IMR-90 (cell line): Measurements from ENCODE around the gene STEEP1. TPM values are rescaled to one million over a fixed set of nuclear protein-coding genes. Genes with fewer than 3 reads are reported as not detected.

Experiments
- ATAC-seq: fragments of 200-7000 bp; cut with Tn5 transposase; 2 replicates; pipeline ENCODE4 v1.9.1; 2020; ENCODE audit warnings: low read depth, mild to moderate bottlenecking, moderate library complexity
- BruUV-seq: library from RNA; stranded (reverse); fragments of 400-500 nt; replicated peaks from 2 replicates; lab custom pipeline; 2021; lab: Mats Ljungman, UMichigan
- CTCF ChIA-PET: fragments of 300-600 bp; formaldehyde crosslinking; extraction: SDS; loops from one replicate; lab custom pipeline; 2021; ENCODE audit warnings: antibody characterized with exemption; lab: Yijun Ruan, JAX
- POLR2A ChIA-PET: fragments of 300-600 bp; sonication (Branson Sonifier 250); formaldehyde crosslinking; loops from one replicate; lab custom pipeline; 2022; ENCODE audit warnings: antibody characterized with exemption; ENCODE audit not compliant: unreplicated experiment; lab: Charles Lee
- DNase-seq: peaks from one replicate; pipeline ENCODE4 v3.0.0; 2013
- H2AFZ ChIP-seq: replicated peaks from 2 replicates; pipeline ENCODE3; 2013; ENCODE audit warnings: low read length, mild to moderate bottlenecking; ENCODE audit not compliant: poor library complexity
- H2AK5ac ChIP-seq: 2 replicates; pipeline ENCODE4 v1.6.1; 2013; ENCODE audit warnings: low read depth, low read length, inconsistent platforms
- H2AK9ac ChIP-seq: replicated peaks from 2 replicates; pipeline ENCODE3; 2013; ENCODE audit warnings: mild to moderate bottlenecking, low read depth, low read length, moderate library complexity; ENCODE audit not compliant: poor library complexity
- H2BK120ac ChIP-seq: 2 replicates; pipeline ENCODE4 v1.6.1; 2013; ENCODE audit warnings: low read depth, low read length, inconsistent platforms
- H2BK15ac ChIP-seq: 3 replicates; pipeline ENCODE4 v1.6.1; 2013; ENCODE audit warnings: low read depth, low read length, inconsistent platforms
- H2BK20ac ChIP-seq: 2 replicates; pipeline ENCODE4 v1.6.1; 2013; ENCODE audit warnings: low read depth, mild to moderate bottlenecking, inconsistent platforms, low read length, moderate library complexity
- H2BK5ac ChIP-seq: 2 replicates; pipeline ENCODE4 v1.6.1; 2013; ENCODE audit warnings: mild to moderate bottlenecking, low read depth, low read length, inconsistent platforms; ENCODE audit not compliant: poor library complexity, severe bottlenecking
- H3K14ac ChIP-seq: replicated peaks from 2 replicates; pipeline ENCODE4 v1.6.1; 2013; ENCODE audit warnings: low read depth, low read length, inconsistent platforms
- H3K18ac ChIP-seq: 2 replicates; pipeline ENCODE4 v1.6.1; 2013; ENCODE audit warnings: low read depth, low read length, control low read depth
- H3K23ac ChIP-seq: 2 replicates; pipeline ENCODE4 v1.6.1; 2013; ENCODE audit warnings: low read depth, low read length, inconsistent platforms
- H3K27ac ChIP-seq: 2 replicates; pipeline ENCODE4 v1.5.1; 2013; ENCODE audit warnings: mild to moderate bottlenecking, control low read depth, low read length; ENCODE audit not compliant: insufficient read depth
- H3K27me3 ChIP-seq: 2 replicates; pipeline ENCODE4 v1.6.1; 2013; ENCODE audit warnings: low read length; ENCODE audit not compliant: control insufficient read depth, insufficient read depth
- H3K36me3 ChIP-seq: 2 replicates; pipeline ENCODE4 v1.6.1; 2013; ENCODE audit warnings: low read length, mixed read lengths; ENCODE audit not compliant: control insufficient read depth, insufficient read depth
- H3K4ac ChIP-seq: 2 replicates; pipeline ENCODE4 v1.6.1; 2013; ENCODE audit warnings: low read depth, low read length, inconsistent platforms
- H3K4me1 ChIP-seq: 2 replicates; pipeline ENCODE4 v1.6.1; 2013; ENCODE audit warnings: low read length, mixed read lengths; ENCODE audit not compliant: control insufficient read depth, insufficient read depth
- H3K4me2 ChIP-seq: 2 replicates; pipeline ENCODE4 v1.6.1; 2013; ENCODE audit warnings: low read depth, mild to moderate bottlenecking, control low read depth, low read length, moderate library complexity
- H3K4me3 ChIP-seq: 2 replicates; pipeline ENCODE4 v1.5.1; 2013; ENCODE audit warnings: low read depth, mild to moderate bottlenecking, control low read depth, low read length, moderate library complexity; ENCODE audit not compliant: insufficient read depth
- H3K56ac ChIP-seq: 2 replicates; pipeline ENCODE4 v1.6.1; 2013; ENCODE audit warnings: low read length, inconsistent platforms; ENCODE audit not compliant: insufficient read depth; ENCODE audit errors: extremely low read depth
- H3K79me1 ChIP-seq, 2 experiments: 2 replicates each; pipeline ENCODE4 v1.6.1; 2013; ENCODE audit warnings: low read length in 2 of 2, inconsistent platforms in 1 of 2, low read depth in 1 of 2
- H3K9ac ChIP-seq: 2 replicates; pipeline ENCODE4 v1.6.1; 2013; ENCODE audit warnings: low read depth, low read length, control low read depth
- H3K9me1 ChIP-seq: 2 replicates; pipeline ENCODE4 v1.6.1; 2013; ENCODE audit warnings: low read length, inconsistent platforms; ENCODE audit not compliant: insufficient read depth
- H3K9me3 ChIP-seq: 2 replicates; pipeline ENCODE4 v1.6.1; 2013; ENCODE audit warnings: low read length; ENCODE audit not compliant: control insufficient read depth, insufficient read depth
- H4K20me1 ChIP-seq: 2 replicates; pipeline ENCODE4 v1.6.1; 2013; ENCODE audit warnings: low read length, inconsistent platforms; ENCODE audit not compliant: insufficient read depth
- H4K5ac ChIP-seq: 2 replicates; pipeline ENCODE4 v1.6.1; 2013; ENCODE audit warnings: mild to moderate bottlenecking, low read depth, low read length, control low read depth
- H4K8ac ChIP-seq, 2 experiments: 2 replicates each; pipeline ENCODE4 v1.6.1; 2013; ENCODE audit warnings: low read depth in 2 of 2, low read length in 2 of 2, control low read depth in 1 of 2, inconsistent platforms in 1 of 2
- H4K91ac ChIP-seq: 2 replicates; pipeline ENCODE4 v1.6.1; 2013; ENCODE audit warnings: low read depth, low read length, inconsistent platforms; ENCODE audit not compliant: insufficient read depth
- BHLHE40 ChIP-seq: fragments of 150-350 bp; IDR thresholded peaks from 2 replicates; pipeline ENCODE4 v1.6.1; 2016; ENCODE audit warnings: mild to moderate bottlenecking, low read depth, low read length
- MXI1 ChIP-seq: IDR thresholded peaks from 2 replicates; pipeline ENCODE4 v1.6.1; 2012; ENCODE audit warnings: low read depth, mild to moderate bottlenecking, low read length, moderate library complexity, borderline replicate concordance
- NFE2L2 ChIP-seq: fragments of 150-350 bp; IDR thresholded peaks from 2 replicates; pipeline ENCODE4 v1.6.1; 2016; ENCODE audit warnings: low read depth, mild to moderate bottlenecking, low read length
- POLR2A ChIP-seq: IDR thresholded peaks from 2 replicates; pipeline ENCODE4 v1.6.1; 2012; ENCODE audit warnings: mild to moderate bottlenecking, low read depth, low read length
- RFX5 ChIP-seq: IDR thresholded peaks from 2 replicates; pipeline ENCODE4 v1.8.0; 2012; ENCODE audit warnings: low read depth, mild to moderate bottlenecking, low read length, moderate library complexity
- SMC3 ChIP-seq: fragments of 150-350 bp; IDR thresholded peaks from 2 replicates; pipeline ENCODE4 v1.6.1; 2016; ENCODE audit warnings: low read depth, mild to moderate bottlenecking, antibody characterized with exemption, low read length, moderate library complexity
- whole genome bisulfite sequencing, 2 experiments: methylation state at CpG; one replicate each; pipeline versions ENCODE4 v1.1.5 to v1.1.7; 2013; ENCODE audit warnings: missing lambda C conversion rate in 2 of 2; ENCODE audit not compliant: insufficient read length in 1 of 2; ENCODE audit errors: extremely low coverage in 2 of 2; 5-methylcytosine and 5-hydroxymethylcytosine counted together
- dilution Hi-C: fragments of 300-500 bp; cut with HindIII; formaldehyde crosslinking; loops from one replicate; pipeline ENCODE4 v1.14.3; 2018; ENCODE audit warnings: low sequenced_read_pairs; ENCODE audit not compliant: unreplicated experiment
- in situ Hi-C: fragments of 300-500 bp; cut with MboI; formaldehyde crosslinking; loops from 3 replicates; pipeline ENCODE4 v1.14.3; 2019; ENCODE audit warnings: low sequenced_read_pairs, inconsistent platforms, mixed read lengths
- intact Hi-C: fragments of 100-400 bp; cut with micrococcal nuclease; formaldehyde crosslinking; loops from 2 replicates; pipeline ENCODE4 v1.10.0; 2022
- polyA plus RNA-seq, 3 experiments: library from polyadenylated mRNA; depleted of rRNA; stranded (reverse); fragments of >200 nt; gene quantifications; 2 replicates each; pipeline ENCODE4 v1.2.3, GENCODE V29; 2012; ENCODE audit warnings: low replicate concordance in 1 of 3
- total RNA-seq: library from RNA; depleted of rRNA; stranded (reverse); fragments of >200 nt; gene quantifications from 2 replicates; pipeline ENCODE4 v1.2.3, GENCODE V29; 2012

STEEP1 gene
- total and polyA plus RNA-seq, 2 of the 4 experiments (the other 2 are of a cell fraction), result 16.7 to 33.2 TPM

- TF ChIP-seq RFX5, result no peak
Measured at GRCh38 chrX:119500061-119500800, 65.0 kb downstream of the STEEP1 start (continued).

- BruUV-seq, result no TSS peak
- Histone ChIP-seq H2BK15ac (no peak overlapping the region), H4K20me1 (no peaks in the 10 kb centered on the region), H3K36me3 (no peaks in the 10 kb centered on the region), H3K9ac (no peak overlapping the region), H2BK5ac (no peak overlapping the region), H4K5ac (no peak overlapping the region), H3K14ac (no peak overlapping the region), H2BK20ac (no peak overlapping the region), H3K9me3 (no peaks in the 10 kb centered on the region), H3K9me1 (no peaks in the 10 kb centered on the region; the same call in 1 of the 2 replicates), H2AK9ac (no peak overlapping the region), H3K4me2 (no peak overlapping the region), H3K27ac (no peak overlapping the region), H4K8ac (no peak overlapping the region), H3K56ac (no peak overlapping the region), H3K23ac (no peak overlapping the region), H3K4me1 (no peaks in the 10 kb centered on the region), H3K27me3 (no peaks in the 10 kb centered on the region), H2AK5ac (no peak overlapping the region), H3K18ac (no peak overlapping the region), H3K4ac (no peak overlapping the region), H2AFZ (no peak overlapping the region), H3K4me3 (no peak overlapping the region), H2BK120ac (no peak overlapping the region), H3K79me1 (no peaks in the 10 kb centered on the region), H4K91ac (no peak overlapping the region)
- dilution Hi-C loops (no loop called here), intact Hi-C loops (no loop called here), in situ Hi-C loops (no loop called here)
- ChIA-PET CTCF (interaction anchor here (1.3 kb wide), 2 partner anchors 14 to 15 kb away, joined by 3 to 4 read pairs; no protein-coding TSS in a partner anchor), POLR2A (no interaction called here)
- ATAC-seq (no peak), DNase-seq (no peak)
- WGBS, 2 experiments, result no CpG with 5 or more reads among the region's 1 CpG
- TF ChIP-seq MXI1 (no peak), BHLHE40 (no peak), POLR2A (no peak), NFE2L2 (no peak), SMC3 (no peak)
Measured at GRCh38 chrX:119497185-119497584, 68.0 kb downstream of the STEEP1 start.
